Measurements from ENCODE around the gene ELOF1. TPM values are rescaled to one million over a fixed set of nuclear protein-coding genes. Genes with fewer than 3 reads are reported as not detected.
A peak's percentile ranks its signal among the peaks of the same experiment; 100 is the strongest.

The ELOF1 gene
- total RNA-seq, 2 experiments from 2014 or later = 41.3 to 45.7 TPM

- ChIA-PET POLR2A (no interaction called here), CTCF (no interaction called here)
- Mint-ChIP-seq H3K27me3 (peaks cover 17% of the 10 kb centered on the region), H3K4me3 (no peak overlapping the region), H3K36me3 (ENCODE audit: low read depth) (no peaks in the 10 kb centered on the region), H3K4me1 (ENCODE audit: low read depth) (peaks cover 7% of the 10 kb centered on the region), H3K9me3 (no peaks in the 10 kb centered on the region), H3K27ac (no peak overlapping the region)
- intact Hi-C loops (cut with micrococcal nuclease) = no loop called here
- ATAC-seq (no peak), DNase-seq (no peak)
- TF ChIP-seq CTCF (IDR thresholded peaks at IDR 0.05) = no peak
Measured at GRCh38 chr19:11541238-11541637, 17.8 kb downstream of the ELOF1 start.

- Mint-ChIP-seq H3K9me3 (no peaks in the 10 kb centered on the region), H3K4me1 (ENCODE audit: low read depth) (peaks cover 8% of the 10 kb centered on the region), H3K4me3 (no peak overlapping the region), H3K36me3 (ENCODE audit: low read depth) (no peaks in the 10 kb centered on the region), H3K27me3 (peaks cover 17% of the 10 kb centered on the region), H3K27ac (no peak overlapping the region)
- CTCF ChIA-PET = no interaction called here
- no peak for TF ChIP-seq CTCF (IDR thresholded peaks at IDR 0.05)
- ATAC-seq (no peak), DNase-seq (no peak)
- POLR2A ChIA-PET = no interaction called here
- intact Hi-C loops (cut with micrococcal nuclease) = no loop called here
Measured at GRCh38 chr19:11540645-11541044, 18.4 kb downstream of the ELOF1 start.

GRCh38 chr19:11539495-11540365 is 19.3 kb downstream of the ELOF1 start:
- ATAC-seq = no peak
- TF ChIP-seq CTCF (IDR thresholded peaks at IDR 0.05) = no peak
- Mint-ChIP-seq H3K27ac (no peak overlapping the region), H3K4me1 (ENCODE audit: low read depth) (peaks cover 13% of the 10 kb centered on the region), H3K36me3 (ENCODE audit: low read depth) (no peaks in the 10 kb centered on the region), H3K4me3 (no peak overlapping the region), H3K27me3 (peaks cover 19% of the 10 kb centered on the region), H3K9me3 (no peaks in the 10 kb centered on the region)
- intact Hi-C loops (cut with micrococcal nuclease) = no loop called here
- ChIA-PET POLR2A (interaction anchor here (1.3 kb wide), 1 partner anchor 39 kb away, joined by 3 read pairs; no protein-coding TSS in a partner anchor), CTCF (no interaction called here)
- DNase-seq = no peak

GRCh38 chr19:11538232-11539036 is 20.6 kb downstream of the ELOF1 start, which contains the start of gene CNN1:
TSS of gene CNN1 (plus strand) at chr19:11538851. CDS start at chr19:11538928, 77 bp downstream.
- intact Hi-C loops (cut with micrococcal nuclease) = no loop called here
- CTCF ChIA-PET = interaction anchor here (0.8 kb wide), 1 partner anchor 10 kb away, joined by 3 read pairs; the partner anchor contains the start of gene ECSIT
- POLR2A ChIA-PET = interaction anchor here (0.6 to 1.3 kb wide), 2 partner anchors 40 to 1710 kb away, joined by 3 to 4 read pairs; partner anchors contain the start of gene UBL5
- Mint-ChIP-seq H3K4me1 (ENCODE audit: low read depth) (peaks cover 15% of the 10 kb centered on the region), H3K9me3 (no peaks in the 10 kb centered on the region), H3K4me3 (no peak within 1 kb of the TSS), H3K36me3 (ENCODE audit: low read depth) (no peaks in the 10 kb centered on the region), H3K27me3 (peaks cover 19% of the 10 kb centered on the region), H3K27ac (no peak within 1 kb of the TSS)
- peak; percentile 28 for DNase-seq
- ATAC-seq = no peak
- no peak for TF ChIP-seq CTCF (IDR thresholded peaks at IDR 0.05)
